HCT116 (cell line): Measurements from ENCODE around the gene ETV7. TPM values are rescaled to one million over a fixed set of nuclear protein-coding genes. Genes with fewer than 3 reads are reported as not detected.

ENCODE experiments used
- ATAC-seq: fragments of 200-7000 bp; cut with Tn5 transposase; 2 replicates; pipeline ENCODE4 v1.9.1; 2020; ENCODE audit warnings: mild to moderate bottlenecking, moderate library complexity
- BruUV-seq: library from RNA; stranded (reverse); fragments of 400-500 nt; replicated peaks from 2 replicates; lab custom pipeline; 2021; lab: Mats Ljungman, UMichigan
- CTCF ChIA-PET: fragments of 300-600 bp; sonication (Branson Sonifier 250); formaldehyde crosslinking; loops from one replicate; lab custom pipeline; 2021; ENCODE audit warnings: antibody characterized with exemption; lab: Charles Lee
- POLR2A ChIA-PET: fragments of 300-600, 350-600 bp; sonication (Branson Sonifier 250); formaldehyde crosslinking; loops from one replicate; lab custom pipeline; 2021; ENCODE audit warnings: antibody characterized with exemption; lab: Charles Lee
- RAD21 ChIA-PET, 2 experiments: fragments of 300-600 bp; sonication (Branson Sonifier 250); formaldehyde crosslinking; loops; one replicate each; lab custom pipeline; 2023; ENCODE audit warnings: low total read pairs in 2 of 2; ENCODE audit not compliant: uncharacterized antibody in 2 of 2, unreplicated experiment in 2 of 2, low non-redundant PET in 1 of 2; lab: Charles Lee
- DNase-seq: peaks from one replicate; pipeline ENCODE4 v3.0.0-alpha.2; 2010; ENCODE audit warnings: low read depth, low spot score
- H2AFZ ChIP-seq: fragments of 200-600 bp; shearing (Covaris generic), sonication (generic); 2 replicates; pipeline ENCODE4 v1.6.1; 2017; ENCODE audit warnings: low read depth, mixed run types, mixed read lengths, antibody characterized with exemption, low read length; ENCODE audit not compliant: poor library complexity, severe bottlenecking
- H3K27ac ChIP-seq: 2 replicates; pipeline ENCODE4 v1.5.1; 2012; ENCODE audit warnings: low read depth, low read length
- H3K27me3 ChIP-seq: fragments of 200-600 bp; sonication (generic); 2 replicates; pipeline ENCODE4 v1.6.1; 2016; ENCODE audit warnings: mixed run types, low read length, mixed read lengths; ENCODE audit not compliant: insufficient read depth
- H3K36me3 ChIP-seq, 2 experiments: fragments of 200-500 bp in 1 of 2; fragments of 200-600 bp in 1 of 2; sonication (Bioruptor generic) in 1 of 2; sonication (generic) in 1 of 2; 2 replicates each; pipeline versions ENCODE4 v1.5.1 to v1.6.1; 2014 to 2016; ENCODE audit warnings: low read length in 2 of 2, inconsistent platforms in 1 of 2, mixed read lengths in 1 of 2, mixed run types in 1 of 2; ENCODE audit not compliant: insufficient read depth in 2 of 2, control insufficient read depth in 1 of 2
- H3K4me1 ChIP-seq, 2 experiments: fragments of 200-600 bp in 1 of 2; sonication (generic) in 1 of 2; 2 replicates each; pipeline versions ENCODE4 v1.5.1 to v1.6.1; 2012 to 2017; ENCODE audit warnings: low read length in 2 of 2, inconsistent platforms in 1 of 2, mild to moderate bottlenecking in 1 of 2, mixed read lengths in 1 of 2, mixed run types in 1 of 2, moderate library complexity in 1 of 2; ENCODE audit not compliant: insufficient read depth in 2 of 2, control insufficient read depth in 1 of 2
- H3K4me2 ChIP-seq: fragments of 200-600 bp; sonication (generic); 2 replicates; pipeline ENCODE4 v1.6.1; 2017; ENCODE audit warnings: mixed run types, low read length, mixed read lengths
- H3K4me3 ChIP-seq, 2 experiments: fragments of 200-600 bp in 1 of 2; sonication (generic) in 1 of 2; replicated peaks in 1 of 2; 2 replicates each; pipeline ENCODE4 v1.5.1; 2011 to 2016; ENCODE audit warnings: low read length in 2 of 2, control low read depth in 1 of 2, low read depth in 1 of 2, mild to moderate bottlenecking in 1 of 2, mixed read lengths in 1 of 2, mixed run types in 1 of 2
- H3K79me2 ChIP-seq: fragments of 200-600 bp; sonication (generic); 2 replicates; pipeline ENCODE4 v1.6.1; 2017; ENCODE audit warnings: mild to moderate bottlenecking, mixed run types, low read length, moderate library complexity, mixed read lengths; ENCODE audit not compliant: insufficient read depth
- H3K9ac ChIP-seq: fragments of 200-600 bp; sonication (generic); 2 replicates; pipeline ENCODE4 v1.6.1; 2016; ENCODE audit warnings: low read length, mixed read lengths
- H3K9me2 ChIP-seq: fragments of 200-600 bp; sonication (generic), shearing (Covaris generic); 2 replicates; pipeline ENCODE4 v1.6.1; 2017; ENCODE audit warnings: mixed run types, mild to moderate bottlenecking, moderate library complexity; ENCODE audit not compliant: insufficient read depth
- H3K9me3 ChIP-seq, 2 experiments: fragments of 200-500 bp in 1 of 2; fragments of 200-600 bp in 1 of 2; sonication (Bioruptor generic) in 1 of 2; sonication (generic) in 1 of 2; 2 replicates each; pipeline ENCODE4 v1.6.1; 2014 to 2017; ENCODE audit warnings: low read length in 2 of 2, mixed read lengths in 2 of 2, inconsistent platforms in 1 of 2, low read depth in 1 of 2, mild to moderate bottlenecking in 1 of 2, mixed run types in 1 of 2, moderate library complexity in 1 of 2; ENCODE audit not compliant: control insufficient read depth in 1 of 2, insufficient read depth in 1 of 2
- H4K20me1 ChIP-seq: fragments of 200-600 bp; sonication (generic), shearing (Covaris generic); 2 replicates; pipeline ENCODE4 v1.6.1; 2017; ENCODE audit warnings: mixed run types, mild to moderate bottlenecking, moderate library complexity; ENCODE audit not compliant: insufficient read depth
- ATF3 ChIP-seq: IDR thresholded peaks from 2 replicates; pipeline ENCODE4 v1.6.1; 2012
- CBX3 ChIP-seq: IDR thresholded peaks from 2 replicates; pipeline ENCODE4 v1.6.1; 2012; ENCODE audit warnings: low read depth
- CTCF ChIP-seq, 3 experiments: fragments of 200-600 bp in 1 of 3; sonication (generic) in 1 of 3; IDR thresholded peaks in 2 of 3; conservative IDR thresholded peaks in 1 of 3; 2 replicates each; pipeline ENCODE4 v1.5.1; 2012 to 2017; ENCODE audit warnings: low read depth in 2 of 3, low read length in 2 of 3, antibody characterized with exemption in 1 of 3, borderline replicate concordance in 1 of 3, control low read depth in 1 of 3, mild to moderate bottlenecking in 1 of 3, mixed read lengths in 1 of 3, mixed run types in 1 of 3, moderate library complexity in 1 of 3; ENCODE audit not compliant: insufficient read depth in 1 of 3
- ELF1 ChIP-seq: IDR thresholded peaks from 2 replicates; pipeline ENCODE4 v1.6.1; 2012; ENCODE audit warnings: low read depth, borderline replicate concordance
- EZH2 ChIP-seq: fragments of 200-600 bp; sonication (generic); IDR thresholded peaks from 2 replicates; pipeline ENCODE4 v1.6.1; 2017; ENCODE audit warnings: antibody characterized with exemption, mixed run types
- MAX ChIP-seq: IDR thresholded peaks from 2 replicates; pipeline ENCODE4 v1.6.1; 2012
- POLR2AphosphoS5 ChIP-seq: IDR thresholded peaks from 2 replicates; pipeline ENCODE4 v1.6.1; 2011; ENCODE audit warnings: mild to moderate bottlenecking, low read depth, low read length, moderate library complexity
- SIN3A ChIP-seq: IDR thresholded peaks from 2 replicates; pipeline ENCODE4 v1.6.1; 2012; ENCODE audit warnings: low read depth
- SRF ChIP-seq: IDR thresholded peaks from 2 replicates; pipeline ENCODE4 v1.6.1; 2012; ENCODE audit warnings: low read depth
- YY1 ChIP-seq: IDR thresholded peaks from 2 replicates; pipeline ENCODE4 v1.6.1; 2011; ENCODE audit warnings: low read length, low read depth, moderate library complexity, mild to moderate bottlenecking; ENCODE audit not compliant: insufficient replicate concordance; ENCODE audit errors: extremely low read depth
- ZFX ChIP-seq: fragments of 450-650 bp; IDR thresholded peaks from 2 replicates; pipeline ENCODE4 v1.6.1; 2017
- intact Hi-C: fragments of 100-400 bp; cut with micrococcal nuclease; formaldehyde crosslinking; loops from 2 replicates; pipeline ENCODE4 v1.10.0; 2022
- total RNA-seq: library from RNA; stranded (reverse); gene quantifications from one replicate; pipeline ENCODE4 v1.2.1, GENCODE V29; 2021; ENCODE audit not compliant: unreplicated experiment

ETV7 gene
- total RNA-seq, 1 experiment from 2014 or later: 1.0 TPM

- no peak for TF ChIP-seq SIN3A
Measured at GRCh38 chr6:36384095-36384494, 3.4 kb downstream of the ETV7 start (continued).

GRCh38 chr6:36383606-36384005, 3.9 kb downstream of the ETV7 start:
- ChIA-PET RAD21 (no interaction called here), CTCF (no interaction called here), POLR2A (interaction anchor here (0.6 kb wide), 1 partner anchor 62 kb away, joined by 4 read pairs; no protein-coding TSS in a partner anchor)
- no TSS peak for BruUV-seq
- no peaks in the 10 kb centered on the region for H3K9me3 ChIP-seq
- H2AFZ ChIP-seq: no peak overlapping the region
- no peaks in the 10 kb centered on the region for H4K20me1 ChIP-seq
- DNase-seq (no peak), ATAC-seq (no peak)
- H3K4me1 ChIP-seq: peaks cover 0 to 20% of the 10 kb centered on the region in 2 experiments; a peak in 2 of 4 replicates
- no peaks in the 10 kb centered on the region for H3K9me2 ChIP-seq
- no peak overlapping the region for H3K27ac ChIP-seq
- intact Hi-C loops: no loop called here
- H3K36me3 ChIP-seq: no peaks in the 10 kb centered on the region
- H3K27me3 ChIP-seq: no peaks in the 10 kb centered on the region
- no peaks in the 10 kb centered on the region for H3K79me2 ChIP-seq
- no peak overlapping the region for H3K9ac ChIP-seq
- no peak overlapping the region for H3K4me2 ChIP-seq
- H3K4me3 ChIP-seq: no peak overlapping the region
- TF ChIP-seq CTCF (IDR thresholded peaks at IDR 0.05 in 2 of 3, conservative IDR thresholded peaks at IDR 0.05 in 1 of 3; ENCODE audit: borderline replicate concordance in 1 of 3, insufficient read depth in 1 of 3, low read depth in 2 of 3, low read length in 2 of 3) (no peak), MAX (no peak), ZFX (no peak), POLR2AphosphoS5 (no peak), SRF (no peak), CBX3 (no peak), ATF3 (no peak), EZH2 (no peak), YY1 (no peak), ELF1 (no peak)
